A673 (cell line): ENCODE data around the gene GULP1. TPM values are rescaled to one million over a fixed set of nuclear protein-coding genes. Genes with fewer than 3 reads are reported as not detected.

ENCODE experiments used
- BruUV-seq: library from RNA; stranded (reverse); fragments of 400-500 nt; replicated peaks from 2 replicates; lab custom pipeline; 2021; lab: Mats Ljungman, UMichigan
- CTCF ChIA-PET: fragments of 300-600 bp; sonication (Branson Sonifier 250); formaldehyde crosslinking; loops from one replicate; lab custom pipeline; 2022; ENCODE audit warnings: antibody characterized with exemption; lab: Charles Lee
- POLR2A ChIA-PET: fragments of 300-600 bp; sonication (Branson Sonifier 250); formaldehyde crosslinking; loops from one replicate; lab custom pipeline; 2022; ENCODE audit warnings: antibody characterized with exemption; ENCODE audit not compliant: low non-redundant PET; lab: Charles Lee
- DNase-seq: peaks from one replicate; pipeline ENCODE4 v3.0.0-alpha.2; 2015; ENCODE audit warnings: low spot score
- H3K27ac ChIP-seq: fragments of 200-600 bp; sonication (generic); 2 replicates; pipeline ENCODE4 v1.5.1; 2016; ENCODE audit warnings: mixed run types, low read depth, mild to moderate bottlenecking, mixed read lengths, antibody characterized with exemption, low read length; ENCODE audit not compliant: poor library complexity, severe bottlenecking
- H3K27me3 ChIP-seq: fragments of 200-600 bp; sonication (generic); replicated peaks from 2 replicates; pipeline ENCODE4 v1.6.1; 2017; ENCODE audit warnings: mixed run types, low read depth, mild to moderate bottlenecking, mixed read lengths, antibody characterized with exemption, low read length; ENCODE audit not compliant: insufficient read depth, poor library complexity
- H3K36me3 ChIP-seq: fragments of 200-600 bp; sonication (generic); 2 replicates; pipeline ENCODE4 v1.6.1; 2016; ENCODE audit warnings: mixed run types, mild to moderate bottlenecking, mixed read lengths, antibody characterized with exemption, low read length; ENCODE audit not compliant: insufficient read depth, poor library complexity, severe bottlenecking
- H3K4me1 ChIP-seq: fragments of 200-600 bp; sonication (generic); 2 replicates; pipeline ENCODE4 v1.6.1; 2017; ENCODE audit warnings: mixed run types, mild to moderate bottlenecking, mixed read lengths, antibody characterized with exemption, low read length; ENCODE audit not compliant: insufficient read depth, poor library complexity, severe bottlenecking
- H3K4me3 ChIP-seq: fragments of 200-600 bp; sonication (generic); 2 replicates; pipeline ENCODE4 v1.5.1; 2016; ENCODE audit warnings: low read depth, mixed run types, mild to moderate bottlenecking, mixed read lengths, low read length; ENCODE audit not compliant: poor library complexity, severe bottlenecking
- H3K9me3 ChIP-seq: fragments of 200-600 bp; sonication (generic); 2 replicates; pipeline ENCODE4 v1.6.1; 2016; ENCODE audit warnings: mixed run types, low read depth, mild to moderate bottlenecking, mixed read lengths, antibody characterized with exemption, low read length; ENCODE audit not compliant: poor library complexity, severe bottlenecking
- EZH2 ChIP-seq: fragments of 200-600 bp; sonication (generic); IDR thresholded peaks from 2 replicates; pipeline ENCODE4 v1.6.1; 2017; ENCODE audit warnings: borderline replicate concordance, low read depth, mild to moderate bottlenecking, mixed read lengths, antibody characterized with exemption, low read length; ENCODE audit not compliant: poor library complexity, severe bottlenecking
- intact Hi-C: fragments of 100-400 bp; cut with micrococcal nuclease; formaldehyde crosslinking; loops from one replicate; pipeline ENCODE4 v1.10.0; 2022; ENCODE audit not compliant: unreplicated experiment
- total RNA-seq: library from RNA; stranded (reverse); gene quantifications from 2 replicates; pipeline ENCODE4 v1.2.3, GENCODE V29; 2021
- TF ChIP-seq, protein P1 (sequence below): fragments of 300-800, 200-600 bp; sonication (generic); conservative IDR thresholded peaks from 2 replicates; pipeline ENCODE4 v1.5.1; 2017; ENCODE audit warnings: low read depth, mild to moderate bottlenecking, antibody characterized with exemption, low read length, moderate library complexity, mixed read lengths

GULP1 gene
- total RNA-seq, 1 experiment from 2014 or later, result 7.2 TPM

DNA sequence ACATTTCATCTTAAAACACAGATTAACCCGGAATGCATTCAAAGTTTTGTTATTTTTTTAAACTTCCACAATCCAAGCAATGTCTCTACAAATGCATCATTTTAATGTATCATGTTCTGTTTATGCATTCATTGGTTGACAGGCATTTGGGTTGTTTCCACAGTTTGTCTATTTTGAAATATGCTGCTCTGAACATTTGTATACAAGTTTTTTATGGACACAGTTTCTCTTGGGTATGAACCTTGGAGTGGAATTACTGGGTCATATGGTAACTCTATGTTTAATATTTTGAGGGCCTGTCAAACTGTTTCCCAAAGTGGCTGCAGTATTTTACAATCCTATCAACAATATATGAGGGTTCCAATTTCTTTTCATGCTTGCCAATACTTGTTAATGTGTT, 57.3 kb downstream of the GULP1 start:
- DNase-seq, result no peak
- BruUV-seq, result no TSS peak
- Histone ChIP-seq H3K27ac (no peak overlapping the region), H3K9me3 (no peaks in the 10 kb centered on the region), H3K27me3 (no peaks in the 10 kb centered on the region), H3K4me1 (peaks cover 17% of the 10 kb centered on the region), H3K4me3 (no peak overlapping the region), H3K36me3 (no peaks in the 10 kb centered on the region)
- POLR2A ChIA-PET, result no interaction called here
- TF ChIP-seq EZH2, result no peak
- TF ChIP-seq, protein P1, sequence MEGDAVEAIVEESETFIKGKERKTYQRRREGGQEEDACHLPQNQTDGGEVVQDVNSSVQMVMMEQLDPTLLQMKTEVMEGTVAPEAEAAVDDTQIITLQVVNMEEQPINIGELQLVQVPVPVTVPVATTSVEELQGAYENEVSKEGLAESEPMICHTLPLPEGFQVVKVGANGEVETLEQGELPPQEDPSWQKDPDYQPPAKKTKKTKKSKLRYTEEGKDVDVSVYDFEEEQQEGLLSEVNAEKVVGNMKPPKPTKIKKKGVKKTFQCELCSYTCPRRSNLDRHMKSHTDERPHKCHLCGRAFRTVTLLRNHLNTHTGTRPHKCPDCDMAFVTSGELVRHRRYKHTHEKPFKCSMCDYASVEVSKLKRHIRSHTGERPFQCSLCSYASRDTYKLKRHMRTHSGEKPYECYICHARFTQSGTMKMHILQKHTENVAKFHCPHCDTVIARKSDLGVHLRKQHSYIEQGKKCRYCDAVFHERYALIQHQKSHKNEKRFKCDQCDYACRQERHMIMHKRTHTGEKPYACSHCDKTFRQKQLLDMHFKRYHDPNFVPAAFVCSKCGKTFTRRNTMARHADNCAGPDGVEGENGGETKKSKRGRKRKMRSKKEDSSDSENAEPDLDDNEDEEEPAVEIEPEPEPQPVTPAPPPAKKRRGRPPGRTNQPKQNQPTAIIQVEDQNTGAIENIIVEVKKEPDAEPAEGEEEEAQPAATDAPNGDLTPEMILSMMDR, result no peak
- intact Hi-C loops, result no loop called here
- CTCF ChIA-PET, result no interaction called here

DNA sequence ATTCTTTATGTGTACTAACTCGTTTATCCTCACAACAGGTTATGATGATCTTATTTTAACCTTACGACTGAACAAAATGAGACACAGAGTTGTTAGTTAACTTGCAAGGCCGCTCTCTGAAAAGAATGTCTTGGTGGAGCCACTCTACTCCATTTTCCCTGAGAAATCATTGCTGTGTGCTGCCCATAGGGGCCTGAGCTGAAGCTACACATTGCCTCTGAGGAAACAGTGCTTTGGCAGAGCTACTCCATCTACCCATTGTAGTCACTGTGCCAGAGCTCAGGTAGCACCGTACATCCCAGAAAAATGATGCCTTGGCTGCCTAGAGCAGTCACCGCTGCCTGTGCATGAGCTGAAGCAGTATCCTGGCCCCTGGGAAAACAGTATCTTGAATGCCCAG, 61.6 kb downstream of the GULP1 start:
- POLR2A ChIA-PET, result no interaction called here
- no peaks in the 10 kb centered on the region for H3K27me3 ChIP-seq
- no peaks in the 10 kb centered on the region for H3K4me1 ChIP-seq
- no peak for DNase-seq
- no peak overlapping the region for H3K4me3 ChIP-seq
- intact Hi-C loops, result no loop called here
- no peaks in the 10 kb centered on the region for H3K9me3 ChIP-seq
- BruUV-seq, result no TSS peak
- H3K36me3 ChIP-seq, result no peaks in the 10 kb centered on the region
- TF ChIP-seq, protein P1, result no peak
- no peak for TF ChIP-seq EZH2
- no peak overlapping the region for H3K27ac ChIP-seq
- CTCF ChIA-PET, result no interaction called here

DNA sequence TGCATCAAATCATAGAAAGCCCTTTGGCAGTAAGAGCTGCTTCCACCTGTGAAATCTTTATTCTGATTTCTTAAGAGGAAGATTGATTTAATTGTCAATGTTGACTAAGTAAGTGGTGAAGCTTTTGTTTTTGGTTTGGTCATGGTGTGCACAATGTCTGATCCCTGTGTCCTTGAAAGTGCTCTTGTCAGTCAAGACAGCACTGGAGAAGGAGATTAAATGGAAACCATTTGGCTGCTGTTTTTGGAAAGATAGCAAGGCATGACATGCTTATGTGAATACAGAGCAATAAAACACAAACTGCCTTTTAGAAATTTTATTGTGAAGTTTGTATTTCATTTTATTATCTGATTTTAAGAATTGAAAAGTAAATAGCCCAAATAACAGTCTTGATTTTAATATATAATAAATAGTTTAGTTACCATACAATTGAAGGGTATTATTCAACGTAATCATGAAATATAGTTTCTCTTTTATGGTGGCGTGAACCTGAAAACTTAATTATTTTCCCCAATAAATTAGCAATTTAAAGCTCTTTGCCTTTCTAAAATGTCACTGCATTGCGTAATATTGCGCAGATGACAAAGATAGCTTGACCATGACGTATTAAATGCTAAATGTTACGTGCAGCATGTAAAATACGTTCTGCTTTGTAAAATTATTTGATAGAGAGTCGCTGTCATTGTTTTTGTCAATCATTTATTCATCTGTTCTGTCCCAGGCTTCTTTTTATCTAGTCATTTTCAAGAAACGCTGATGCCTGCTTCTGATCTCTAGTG, 69.0 kb downstream of the GULP1 start:
- BruUV-seq, result no TSS peak
- intact Hi-C loops, result no loop called here
- no peak overlapping the region for H3K27ac ChIP-seq
- H3K4me1 ChIP-seq, result no peaks in the 10 kb centered on the region
- no peak for DNase-seq
- no peak for TF ChIP-seq EZH2
- TF ChIP-seq, protein P1, result no peak
- H3K4me3 ChIP-seq, result no peak overlapping the region
- no peaks in the 10 kb centered on the region for H3K27me3 ChIP-seq
- no peaks in the 10 kb centered on the region for H3K9me3 ChIP-seq
- no peaks in the 10 kb centered on the region for H3K36me3 ChIP-seq
- ChIA-PET CTCF (no interaction called here), POLR2A (interaction anchor here (0.7 kb wide), 1 partner anchor 773 kb away, joined by 6 read pairs; no protein-coding TSS in a partner anchor)
